GM12878 (cell line): Measurements from ENCODE around the gene TBXA2R.

Experiments
- BRCA1 ChIP-seq: IDR thresholded peaks from 2 replicates; pipeline ENCODE4 v1.6.1; 2011; ENCODE audit warnings: low read depth, low read length, improper control_type of control experiment
- NBN ChIP-seq: fragments of 450-650 bp; IDR thresholded peaks from 2 replicates; pipeline ENCODE4 v1.6.1; 2016
- NR2C1 ChIP-seq: fragments of 450-650 bp; IDR thresholded peaks from 2 replicates; pipeline ENCODE4 v1.6.1; 2017; ENCODE audit warnings: antibody characterized with exemption, mild to moderate bottlenecking, moderate library complexity
- POLR2A ChIP-seq: IDR thresholded peaks from 2 replicates; pipeline ENCODE4 v1.6.1; 2011; ENCODE audit warnings: low read depth, mild to moderate bottlenecking, low read length
- SIN3A ChIP-seq: IDR thresholded peaks from 2 replicates; pipeline ENCODE4 v1.6.1; 2012; ENCODE audit warnings: low read depth, low read length, improper control_type of control experiment
- TCF12 ChIP-seq: IDR thresholded peaks from 2 replicates; pipeline ENCODE4 v1.6.1; 2011; ENCODE audit warnings: low read depth, mild to moderate bottlenecking, low read length
- ZBTB33 ChIP-seq: fragments of 450-650 bp; IDR thresholded peaks from 2 replicates; pipeline ENCODE4 v1.6.1; 2017; ENCODE audit warnings: mild to moderate bottlenecking
- ZNF622 ChIP-seq: fragments of 450-650 bp; IDR thresholded peaks from 2 replicates; pipeline ENCODE4 v1.6.1; 2017; ENCODE audit warnings: mild to moderate bottlenecking, inconsistent platforms
- TF ChIP-seq, protein P1 (sequence below): IDR thresholded peaks from 2 replicates; pipeline ENCODE4 v1.6.1; 2012; ENCODE audit warnings: mild to moderate bottlenecking, low read depth, low read length
- TF ChIP-seq, protein P2 (sequence below), 3 experiments: IDR thresholded peaks in 2 of 3; conservative IDR thresholded peaks in 1 of 3; 2 replicates each; pipeline ENCODE4 v1.5.1; 2011; ENCODE audit warnings: low read depth in 3 of 3, low read length in 3 of 3, mild to moderate bottlenecking in 3 of 3, control low read depth in 2 of 3, moderate library complexity in 2 of 3, inconsistent platforms in 1 of 3, mixed read lengths in 1 of 3; ENCODE audit not compliant: control insufficient read depth in 2 of 3, insufficient read depth in 1 of 3; ENCODE audit errors: extremely low read depth in 1 of 3

DNA sequence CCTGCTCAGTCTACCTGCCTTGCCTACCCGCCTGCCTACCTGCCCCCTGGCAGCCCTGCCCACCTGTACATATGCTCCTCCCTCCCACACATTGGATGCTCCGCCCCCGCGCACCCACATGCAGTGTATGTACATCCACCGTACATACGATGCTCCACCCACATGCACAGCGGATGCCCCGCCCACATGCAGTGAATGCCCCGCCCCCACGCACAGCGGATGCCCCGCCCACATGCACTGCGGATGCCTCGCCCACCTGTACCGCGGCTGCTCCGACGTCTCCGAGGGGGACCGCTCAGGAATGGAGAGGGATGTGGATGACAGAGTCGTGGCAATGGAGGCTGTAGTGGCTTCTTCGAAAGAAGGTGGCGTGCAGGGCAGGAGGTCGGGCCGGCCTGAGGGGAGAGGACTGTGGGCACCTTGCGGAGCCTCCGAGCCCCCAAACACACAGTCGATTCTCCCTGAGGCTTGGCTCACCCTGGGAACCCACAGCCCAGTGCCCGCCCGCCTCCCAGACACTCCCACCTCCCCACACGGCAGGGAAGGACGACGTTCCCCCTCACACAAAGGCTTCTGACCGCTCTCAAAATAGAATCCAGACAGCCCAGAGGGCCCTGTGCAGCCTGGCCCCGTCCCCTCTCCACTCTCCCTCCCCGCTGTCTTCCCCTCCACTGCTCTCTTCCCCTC lies 36.5 kb upstream of the TBXA2R start:
- TF ChIP-seq NR2C1 (no peak), TCF12 (no peak), SIN3A (no peak), ZBTB33 (no peak), NBN (no peak), ZNF622 (no peak), BRCA1 (no peak), POLR2A (no peak)
- TF ChIP-seq, protein P1, sequence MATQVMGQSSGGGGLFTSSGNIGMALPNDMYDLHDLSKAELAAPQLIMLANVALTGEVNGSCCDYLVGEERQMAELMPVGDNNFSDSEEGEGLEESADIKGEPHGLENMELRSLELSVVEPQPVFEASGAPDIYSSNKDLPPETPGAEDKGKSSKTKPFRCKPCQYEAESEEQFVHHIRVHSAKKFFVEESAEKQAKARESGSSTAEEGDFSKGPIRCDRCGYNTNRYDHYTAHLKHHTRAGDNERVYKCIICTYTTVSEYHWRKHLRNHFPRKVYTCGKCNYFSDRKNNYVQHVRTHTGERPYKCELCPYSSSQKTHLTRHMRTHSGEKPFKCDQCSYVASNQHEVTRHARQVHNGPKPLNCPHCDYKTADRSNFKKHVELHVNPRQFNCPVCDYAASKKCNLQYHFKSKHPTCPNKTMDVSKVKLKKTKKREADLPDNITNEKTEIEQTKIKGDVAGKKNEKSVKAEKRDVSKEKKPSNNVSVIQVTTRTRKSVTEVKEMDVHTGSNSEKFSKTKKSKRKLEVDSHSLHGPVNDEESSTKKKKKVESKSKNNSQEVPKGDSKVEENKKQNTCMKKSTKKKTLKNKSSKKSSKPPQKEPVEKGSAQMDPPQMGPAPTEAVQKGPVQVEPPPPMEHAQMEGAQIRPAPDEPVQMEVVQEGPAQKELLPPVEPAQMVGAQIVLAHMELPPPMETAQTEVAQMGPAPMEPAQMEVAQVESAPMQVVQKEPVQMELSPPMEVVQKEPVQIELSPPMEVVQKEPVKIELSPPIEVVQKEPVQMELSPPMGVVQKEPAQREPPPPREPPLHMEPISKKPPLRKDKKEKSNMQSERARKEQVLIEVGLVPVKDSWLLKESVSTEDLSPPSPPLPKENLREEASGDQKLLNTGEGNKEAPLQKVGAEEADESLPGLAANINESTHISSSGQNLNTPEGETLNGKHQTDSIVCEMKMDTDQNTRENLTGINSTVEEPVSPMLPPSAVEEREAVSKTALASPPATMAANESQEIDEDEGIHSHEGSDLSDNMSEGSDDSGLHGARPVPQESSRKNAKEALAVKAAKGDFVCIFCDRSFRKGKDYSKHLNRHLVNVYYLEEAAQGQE, result no peak
- TF ChIP-seq, protein P2, sequence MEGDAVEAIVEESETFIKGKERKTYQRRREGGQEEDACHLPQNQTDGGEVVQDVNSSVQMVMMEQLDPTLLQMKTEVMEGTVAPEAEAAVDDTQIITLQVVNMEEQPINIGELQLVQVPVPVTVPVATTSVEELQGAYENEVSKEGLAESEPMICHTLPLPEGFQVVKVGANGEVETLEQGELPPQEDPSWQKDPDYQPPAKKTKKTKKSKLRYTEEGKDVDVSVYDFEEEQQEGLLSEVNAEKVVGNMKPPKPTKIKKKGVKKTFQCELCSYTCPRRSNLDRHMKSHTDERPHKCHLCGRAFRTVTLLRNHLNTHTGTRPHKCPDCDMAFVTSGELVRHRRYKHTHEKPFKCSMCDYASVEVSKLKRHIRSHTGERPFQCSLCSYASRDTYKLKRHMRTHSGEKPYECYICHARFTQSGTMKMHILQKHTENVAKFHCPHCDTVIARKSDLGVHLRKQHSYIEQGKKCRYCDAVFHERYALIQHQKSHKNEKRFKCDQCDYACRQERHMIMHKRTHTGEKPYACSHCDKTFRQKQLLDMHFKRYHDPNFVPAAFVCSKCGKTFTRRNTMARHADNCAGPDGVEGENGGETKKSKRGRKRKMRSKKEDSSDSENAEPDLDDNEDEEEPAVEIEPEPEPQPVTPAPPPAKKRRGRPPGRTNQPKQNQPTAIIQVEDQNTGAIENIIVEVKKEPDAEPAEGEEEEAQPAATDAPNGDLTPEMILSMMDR (IDR thresholded peaks at IDR 0.05 in 2 of 3, conservative IDR thresholded peaks at IDR 0.05 in 1 of 3; ENCODE audit: control insufficient read depth in 2 of 3, extremely low read depth in 1 of 3, insufficient read depth in 1 of 3, low read depth in 3 of 3, low read length in 3 of 3), result no peak
